Endothelial cell of umbilical vein (primary cell): ENCODE data around the gene JMJD8. TPM values are rescaled to one million over a fixed set of nuclear protein-coding genes. Genes with fewer than 3 reads are reported as not detected.

ENCODE experiments used
- BruUV-seq: library from RNA; stranded (reverse); fragments of 400-500 nt; replicated peaks from 2 replicates; lab custom pipeline; 2021; lab: Mats Ljungman, UMichigan
- CTCF ChIA-PET: fragments of 300-600, 350-600 bp; sonication (Branson Sonifier 250); formaldehyde crosslinking; loops from one replicate; lab custom pipeline; 2021; ENCODE audit warnings: antibody characterized with exemption, inconsistent platforms; lab: Charles Lee
- POLR2A ChIA-PET: fragments of 300-600, 350-600 bp; sonication (Branson Sonifier 250); formaldehyde crosslinking; loops from one replicate; lab custom pipeline; 2021; ENCODE audit warnings: antibody characterized with exemption, inconsistent platforms; lab: Charles Lee
- DNase-seq: peaks from one replicate; pipeline ENCODE4 v3.0.0-alpha.2; 2011; ENCODE audit warnings: low read depth, low spot score
- FAIRE-seq: peaks from 2 replicates; lab custom pipeline; 2011; peaks lifted over from hg19 to GRCh38; lab: Jason Lieb, UNC
- H2AFZ ChIP-seq: 2 replicates; pipeline ENCODE4 v1.6.0; 2012; ENCODE audit warnings: low read depth, low read length, control low read depth, inconsistent platforms
- H3K27ac ChIP-seq: 2 replicates; pipeline ENCODE4 v1.5.1; 2011; ENCODE audit warnings: low read depth, mild to moderate bottlenecking, control low read depth, low read length, moderate library complexity; ENCODE audit not compliant: insufficient read depth
- H3K27me3 ChIP-seq, 2 experiments: 2 replicates each; pipeline versions ENCODE4 v1.6.0 to v1.6.1; 2011; ENCODE audit warnings: low read length in 2 of 2, mixed read lengths in 1 of 2; ENCODE audit not compliant: control insufficient read depth in 2 of 2, insufficient read depth in 2 of 2
- H3K36me3 ChIP-seq, 2 experiments: 2 replicates in 1 of 2; 3 replicates in 1 of 2; pipeline ENCODE4 v1.5.1; 2011; ENCODE audit warnings: low read length in 2 of 2, mild to moderate bottlenecking in 1 of 2, moderate library complexity in 1 of 2; ENCODE audit not compliant: control insufficient read depth in 2 of 2, insufficient read depth in 2 of 2; ENCODE audit errors: extremely low read depth in 1 of 2
- H3K4me1 ChIP-seq: 3 replicates; pipeline ENCODE4 v1.5.1; 2011; ENCODE audit warnings: mild to moderate bottlenecking, low read length; ENCODE audit not compliant: control insufficient read depth, insufficient read depth; ENCODE audit errors: extremely low read depth
- H3K4me2 ChIP-seq: 2 replicates; pipeline ENCODE4 v1.6.1; 2011; ENCODE audit warnings: low read length, control low read depth, mixed read lengths; ENCODE audit not compliant: insufficient read depth
- H3K4me3 ChIP-seq, 3 experiments: fragments of 200-600 bp in 1 of 3; sonication (generic), shearing (Covaris generic) in 1 of 3; replicated peaks in 1 of 3; 2 replicates each; pipeline ENCODE4 v1.5.1; 2011 to 2016; ENCODE audit warnings: control low read depth in 3 of 3, low read length in 3 of 3, mild to moderate bottlenecking in 2 of 3, inconsistent platforms in 1 of 3, low read depth in 1 of 3, moderate library complexity in 1 of 3; ENCODE audit not compliant: insufficient read depth in 1 of 3
- H3K79me2 ChIP-seq: 2 replicates; pipeline ENCODE4 v1.6.0; 2012; ENCODE audit warnings: low read length, inconsistent platforms; ENCODE audit not compliant: control insufficient read depth, insufficient read depth
- H3K9ac ChIP-seq: replicated peaks from 2 replicates; pipeline ENCODE3; 2011; ENCODE audit warnings: low read length, control low read depth; ENCODE audit not compliant: insufficient read depth; ENCODE audit errors: extremely low read depth
- H3K9me1 ChIP-seq: replicated peaks from 3 replicates; pipeline ENCODE4 v1.6.0; 2011; ENCODE audit warnings: mild to moderate bottlenecking, low read length; ENCODE audit not compliant: control insufficient read depth, insufficient read depth; ENCODE audit errors: extremely low read depth
- H3K9me3 ChIP-seq: replicated peaks from 2 replicates; pipeline ENCODE4 v1.5.1; 2012; ENCODE audit warnings: low read length, inconsistent platforms; ENCODE audit not compliant: control insufficient read depth, insufficient read depth
- H4K20me1 ChIP-seq: replicated peaks from 2 replicates; pipeline ENCODE3; 2011; ENCODE audit warnings: mild to moderate bottlenecking, low read length; ENCODE audit not compliant: control insufficient read depth, insufficient read depth; ENCODE audit errors: extremely low read depth
- CTCF ChIP-seq, 2 donors: IDR thresholded peaks; 1 replicate in 1 of 2; 2 replicates in 1 of 2; pipeline ENCODE4 v1.5.1; 2011; ENCODE audit warnings: low read length in 2 of 2, mild to moderate bottlenecking in 2 of 2, moderate library complexity in 2 of 2, control low read depth in 1 of 2, inconsistent platforms in 1 of 2, low read depth in 1 of 2; ENCODE audit not compliant: insufficient read depth in 1 of 2; ENCODE audit errors: extremely low read depth in 1 of 2
- EZH2 ChIP-seq: IDR thresholded peaks from 2 replicates; pipeline ENCODE4 v1.6.1; 2012; ENCODE audit warnings: borderline replicate concordance, low read depth, mild to moderate bottlenecking, moderate library complexity, low read length, inconsistent platforms; ENCODE audit not compliant: severe bottlenecking
- FOS ChIP-seq: IDR thresholded peaks from 2 replicates; pipeline ENCODE4 v1.6.1; 2011; ENCODE audit warnings: mild to moderate bottlenecking, low read length, moderate library complexity, borderline replicate concordance; ENCODE audit not compliant: insufficient read depth
- GATA2 ChIP-seq: IDR thresholded peaks from 2 replicates; pipeline ENCODE4 v1.7.0; 2011; ENCODE audit warnings: low read depth, mild to moderate bottlenecking, moderate library complexity, mixed read lengths, low read length; ENCODE audit not compliant: insufficient read length, insufficient read depth
- JUN ChIP-seq: IDR thresholded peaks from 2 replicates; pipeline ENCODE4 v1.6.1; 2011; ENCODE audit warnings: borderline replicate concordance, low read depth; ENCODE audit not compliant: insufficient read length, insufficient read depth
- MYC ChIP-seq: IDR thresholded peaks from one replicate; pipeline ENCODE4 v1.6.1; 2011; ENCODE audit warnings: mild to moderate bottlenecking, low read depth, low read length
- POLR2A ChIP-seq: IDR thresholded peaks from 2 replicates; pipeline ENCODE4 v1.6.1; 2012; ENCODE audit warnings: low read depth, mild to moderate bottlenecking, control low read depth, low read length
- POLR2AphosphoS5 ChIP-seq: IDR thresholded peaks from 2 replicates; pipeline ENCODE4 v1.6.1; 2012; ENCODE audit warnings: low read depth, mild to moderate bottlenecking, control low read depth, low read length, moderate library complexity; ENCODE audit not compliant: insufficient read depth
- dilution Hi-C: fragments of 300-500 bp; cut with MboI; formaldehyde crosslinking; loops from one replicate; pipeline ENCODE4 v1.15.0; 2019; ENCODE audit warnings: low sequenced_read_pairs; ENCODE audit not compliant: extremely low pct_ligation_motif_present
- intact Hi-C: fragments of 100-400 bp; cut with micrococcal nuclease; formaldehyde crosslinking; loops from one replicate; pipeline ENCODE4 v1.10.0; 2022
- polyA plus RNA-seq, 4 experiments: library from polyadenylated mRNA; depleted of rRNA in 3 of 4; stranded (reverse) in 3 of 4; unstranded in 1 of 4; fragments of >200 nt; gene quantifications; 2 replicates each; pipeline versions ENCODE4 v1.2.1 to v1.2.3, GENCODE V29; 2011 to 2012; ENCODE audit warnings: missing spikeins in 1 of 4
- total RNA-seq: library from RNA; stranded (reverse); gene quantifications from 2 replicates; pipeline ENCODE4 v1.2.3, GENCODE V29; 2021
- TF ChIP-seq, protein P1 (sequence below): IDR thresholded peaks from 2 replicates; pipeline ENCODE4 v1.6.1; 2011; ENCODE audit not compliant: insufficient read depth, insufficient read length

JMJD8 gene
- total and polyA plus RNA-seq, 2 donors (not counting 3 experiments of a cell fraction or from before 2014, with no cell fraction given), result 55.1 to 102 TPM

- H3K9me3 ChIP-seq, result no peaks in the 10 kb centered on the region
- H3K4me2 ChIP-seq, result no peak overlapping the region
- H2AFZ ChIP-seq, result no peak overlapping the region
- intact Hi-C loops (no loop called here), dilution Hi-C loops (no loop called here)
- no peaks in the 10 kb centered on the region for H3K27me3 ChIP-seq
- FAIRE-seq (no peak), DNase-seq (no peak)
- H4K20me1 ChIP-seq, result no peaks in the 10 kb centered on the region
- no peak overlapping the region for H3K27ac ChIP-seq
- no peak overlapping the region for H3K9ac ChIP-seq
- no TSS peak for BruUV-seq
- no peaks in the 10 kb centered on the region for H3K36me3 ChIP-seq
- H3K4me3 ChIP-seq, result no peak overlapping the region
- CTCF ChIA-PET, result no interaction called here
- H3K9me1 ChIP-seq, result no peaks in the 10 kb centered on the region
- peaks cover 4% of the 10 kb centered on the region for H3K4me1 ChIP-seq
- TF ChIP-seq CTCF (IDR thresholded peaks at IDR 0.05; ENCODE audit: extremely low read depth in 1 of 2, insufficient read depth in 1 of 2, low read depth in 1 of 2, low read length in 2 of 2) (no peak), POLR2AphosphoS5 (no peak), MYC (no peak), FOS (no peak), JUN (no peak), GATA2 (no peak), POLR2A (no peak), EZH2 (no peak)
- TF ChIP-seq, protein P1, sequence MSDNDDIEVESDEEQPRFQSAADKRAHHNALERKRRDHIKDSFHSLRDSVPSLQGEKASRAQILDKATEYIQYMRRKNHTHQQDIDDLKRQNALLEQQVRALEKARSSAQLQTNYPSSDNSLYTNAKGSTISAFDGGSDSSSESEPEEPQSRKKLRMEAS, result no peak
- POLR2A ChIA-PET, result no interaction called here
- H3K79me2 ChIP-seq, result peaks cover 8% of the 10 kb centered on the region
Measured at GRCh38 chr16:633336-634050, 50.6 kb downstream of the JMJD8 start.
